HepG2 (cell line): Measurements from ENCODE around the gene ASF1B. TPM values are rescaled to one million over a fixed set of nuclear protein-coding genes. Genes with fewer than 3 reads are reported as not detected.

Source experiments
- GATAD2A ChIP-seq: IDR thresholded peaks from 2 replicates; pipeline ENCODE4 v1.6.1; 2016
- PHF21A ChIP-seq: sonication (generic); formaldehyde crosslinking; IDR thresholded peaks from 2 replicates; pipeline ENCODE4 v1.5.0; 2020; ENCODE audit warnings: mild to moderate bottlenecking, missing genetic modification reagents
- RBM39 ChIP-seq: fragments of 200-400 bp; formaldehyde crosslinking; IDR thresholded peaks from one replicate; pipeline ENCODE4 v1.6.1; 2018; ENCODE audit warnings: antibody characterized with exemption, mild to moderate bottlenecking, low read depth, low read length; ENCODE audit not compliant: poor library complexity, severe bottlenecking
- SP2 ChIP-seq: sonication (generic); formaldehyde crosslinking; IDR thresholded peaks from 2 replicates; pipeline ENCODE4 v1.5.1; 2020; ENCODE audit warnings: mild to moderate bottlenecking, missing genetic modification reagents
- ZFP36L1 ChIP-seq: sonication (generic); formaldehyde crosslinking; IDR thresholded peaks from 2 replicates; pipeline ENCODE4 v1.8.0; 2022; ENCODE audit warnings: mild to moderate bottlenecking, missing genetic modification reagents, moderate library complexity
- ZNF143 ChIP-seq: sonication (generic); formaldehyde crosslinking; IDR thresholded peaks from 2 replicates; pipeline ENCODE4 v1.4.0; 2020; ENCODE audit warnings: missing genetic modification reagents
- ZNF24 ChIP-seq: fragments of 450-650 bp; IDR thresholded peaks from 2 replicates; pipeline ENCODE4 v1.6.1; 2017; ENCODE audit warnings: antibody characterized with exemption, mild to moderate bottlenecking
- ZNF430 ChIP-seq: sonication (generic); formaldehyde crosslinking; IDR thresholded peaks from 2 replicates; pipeline ENCODE4 v1.9.0; 2021; ENCODE audit warnings: mild to moderate bottlenecking, missing genetic modification reagents
- ZNF597 ChIP-seq: sonication (generic); formaldehyde crosslinking; IDR thresholded peaks from 2 replicates; pipeline ENCODE4 v1.5.0; 2020; ENCODE audit warnings: missing genetic modification reagents
- polyA plus RNA-seq, 8 experiments: library from polyadenylated mRNA; depleted of rRNA in 3 of 8; stranded (reverse) in 7 of 8; unstranded in 1 of 8; fragments of >200 nt; fragmentation: Illumina TruSeq in 4 of 8; extraction: Trizol in 4 of 8; gene quantifications; 2 replicates each; pipeline versions ENCODE4 v1.2.1 to v1.2.3, GENCODE V29; 2011 to 2016; ENCODE audit warnings: low read depth in 4 of 8, missing spikeins in 1 of 8, mixed read lengths in 1 of 8; ENCODE audit not compliant: insufficient read depth in 1 of 8
- total RNA-seq, 5 experiments: library from RNA; depleted of rRNA; stranded (reverse); fragments of >200 nt; fragmentation: Illumina TruSeq; extraction: Trizol; gene quantifications; 2 replicates each; pipeline ENCODE4 v1.2.3, GENCODE V29; 2016; ENCODE audit warnings: low read depth in 1 of 5
- TF ChIP-seq, protein P1 (sequence below): conservative IDR thresholded peaks from 2 replicates; pipeline ENCODE4 v1.6.1; 2018; ENCODE audit warnings: missing genetic modification reagents
- TF ChIP-seq, protein P2 (sequence below): sonication (generic); formaldehyde crosslinking; IDR thresholded peaks from 2 replicates; pipeline ENCODE4 v1.4.0; 2020; ENCODE audit warnings: missing genetic modification reagents, borderline replicate concordance
- TF ChIP-seq, protein P3 (sequence below): sonication (generic); formaldehyde crosslinking; IDR thresholded peaks from 2 replicates; pipeline ENCODE4 v1.5.1; 2020; ENCODE audit warnings: mild to moderate bottlenecking, missing genetic modification reagents, borderline replicate concordance

ASF1B gene
- total and polyA plus RNA-seq, 2 of the 13 experiments (the other 11 are each of a cell fraction or from before 2014, with no cell fraction given) = 18.2 to 24.8 TPM

DNA sequence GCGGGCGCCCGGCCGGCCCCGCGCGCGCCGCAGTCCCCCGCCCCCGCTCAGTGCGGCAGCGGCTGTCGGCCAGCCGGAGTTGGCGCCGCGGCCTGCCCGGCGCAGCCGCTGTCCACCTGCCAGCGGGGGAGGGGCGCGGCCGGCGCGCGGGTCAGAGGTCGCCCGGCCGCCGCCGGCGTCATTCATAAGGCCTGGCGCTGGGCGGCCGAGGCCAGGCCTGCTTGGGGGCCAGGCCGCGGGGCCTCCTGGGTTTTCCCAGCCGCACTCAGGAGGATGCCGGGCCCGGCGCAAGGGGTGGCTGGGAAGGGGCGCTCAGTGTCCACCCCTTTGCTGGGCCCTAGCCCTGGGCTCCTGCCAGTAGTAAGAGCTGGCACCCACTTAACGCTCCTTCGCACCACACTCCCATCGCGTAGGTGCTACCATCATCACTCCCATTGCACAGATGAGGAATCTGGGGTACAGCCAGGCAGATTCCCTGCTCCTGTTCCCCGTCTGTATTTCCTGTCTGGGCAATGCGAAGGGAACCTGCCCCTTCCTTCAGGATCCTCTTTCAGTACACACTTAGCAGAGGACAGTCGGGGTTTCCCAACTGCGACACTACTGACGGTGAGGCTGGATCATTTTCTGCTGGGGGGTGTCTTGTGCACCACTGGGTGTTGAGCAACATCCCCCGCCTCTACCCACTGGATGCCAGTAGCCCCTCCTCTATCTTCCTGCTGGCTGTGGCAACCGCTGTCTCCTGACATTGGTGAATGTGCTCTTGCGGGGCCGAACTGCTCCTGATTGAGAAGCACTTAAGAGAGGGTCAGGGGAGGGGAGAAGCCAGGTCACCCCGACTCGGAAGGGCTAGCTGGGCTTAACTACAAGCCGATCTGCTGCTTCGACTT lies 18.0 kb downstream of the ASF1B start (continued):
- TF ChIP-seq PHF21A (CRISPR knock-in tag) = peak; percentile 67; the same call in 1 of the 2 replicates
- 0 out of 2 replicates have a peak, but pooled peaks have one; percentile 72 for TF ChIP-seq ZNF597 (CRISPR knock-in tag)
- TF ChIP-seq, protein P1, sequence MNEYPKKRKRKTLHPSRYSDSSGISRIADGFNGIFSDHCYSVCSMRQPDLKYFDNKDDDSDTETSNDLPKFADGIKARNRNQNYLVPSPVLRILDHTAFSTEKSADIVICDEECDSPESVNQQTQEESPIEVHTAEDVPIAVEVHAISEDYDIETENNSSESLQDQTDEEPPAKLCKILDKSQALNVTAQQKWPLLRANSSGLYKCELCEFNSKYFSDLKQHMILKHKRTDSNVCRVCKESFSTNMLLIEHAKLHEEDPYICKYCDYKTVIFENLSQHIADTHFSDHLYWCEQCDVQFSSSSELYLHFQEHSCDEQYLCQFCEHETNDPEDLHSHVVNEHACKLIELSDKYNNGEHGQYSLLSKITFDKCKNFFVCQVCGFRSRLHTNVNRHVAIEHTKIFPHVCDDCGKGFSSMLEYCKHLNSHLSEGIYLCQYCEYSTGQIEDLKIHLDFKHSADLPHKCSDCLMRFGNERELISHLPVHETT = peak; percentile 68; the same call in 1 of the 2 replicates
- peak; percentile 26; the same call in 1 of the 2 replicates for TF ChIP-seq GATAD2A
- TF ChIP-seq ZNF143 (CRISPR knock-in tag) = peak; percentile 79
- TF ChIP-seq, protein P2, sequence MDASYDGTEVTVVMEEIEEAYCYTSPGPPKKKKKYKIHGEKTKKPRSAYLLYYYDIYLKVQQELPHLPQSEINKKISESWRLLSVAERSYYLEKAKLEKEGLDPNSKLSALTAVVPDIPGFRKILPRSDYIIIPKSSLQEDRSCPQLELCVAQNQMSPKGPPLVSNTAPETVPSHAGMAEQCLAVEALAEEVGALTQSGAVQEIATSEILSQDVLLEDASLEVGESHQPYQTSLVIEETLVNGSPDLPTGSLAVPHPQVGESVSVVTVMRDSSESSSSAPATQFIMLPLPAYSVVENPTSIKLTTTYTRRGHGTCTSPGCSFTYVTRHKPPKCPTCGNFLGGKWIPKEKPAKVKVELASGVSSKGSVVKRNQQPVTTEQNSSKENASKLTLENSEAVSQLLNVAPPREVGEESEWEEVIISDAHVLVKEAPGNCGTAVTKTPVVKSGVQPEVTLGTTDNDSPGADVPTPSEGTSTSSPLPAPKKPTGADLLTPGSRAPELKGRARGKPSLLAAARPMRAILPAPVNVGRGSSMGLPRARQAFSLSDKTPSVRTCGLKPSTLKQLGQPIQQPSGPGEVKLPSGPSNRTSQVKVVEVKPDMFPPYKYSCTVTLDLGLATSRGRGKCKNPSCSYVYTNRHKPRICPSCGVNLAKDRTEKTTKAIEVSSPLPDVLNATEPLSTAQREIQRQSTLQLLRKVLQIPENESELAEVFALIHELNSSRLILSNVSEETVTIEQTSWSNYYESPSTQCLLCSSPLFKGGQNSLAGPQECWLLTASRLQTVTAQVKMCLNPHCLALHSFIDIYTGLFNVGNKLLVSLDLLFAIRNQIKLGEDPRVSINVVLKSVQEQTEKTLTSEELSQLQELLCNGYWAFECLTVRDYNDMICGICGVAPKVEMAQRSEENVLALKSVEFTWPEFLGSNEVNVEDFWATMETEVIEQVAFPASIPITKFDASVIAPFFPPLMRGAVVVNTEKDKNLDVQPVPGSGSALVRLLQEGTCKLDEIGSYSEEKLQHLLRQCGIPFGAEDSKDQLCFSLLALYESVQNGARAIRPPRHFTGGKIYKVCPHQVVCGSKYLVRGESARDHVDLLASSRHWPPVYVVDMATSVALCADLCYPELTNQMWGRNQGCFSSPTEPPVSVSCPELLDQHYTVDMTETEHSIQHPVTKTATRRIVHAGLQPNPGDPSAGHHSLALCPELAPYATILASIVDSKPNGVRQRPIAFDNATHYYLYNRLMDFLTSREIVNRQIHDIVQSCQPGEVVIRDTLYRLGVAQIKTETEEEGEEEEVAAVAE = no peak
- 0 out of 2 replicates have a peak, but pooled peaks have one; percentile 14 for TF ChIP-seq ZNF24
- TF ChIP-seq ZNF430 (CRISPR knock-in tag) = peak; percentile 14; the same call in 1 of the 2 replicates
- TF ChIP-seq ZFP36L1 (CRISPR knock-in tag) = peak; percentile 60; the same call in 1 of the 2 replicates
- peak; percentile 50; the same call in 1 of the 2 replicates for TF ChIP-seq SP2 (CRISPR knock-in tag)
- TF ChIP-seq, protein P3, sequence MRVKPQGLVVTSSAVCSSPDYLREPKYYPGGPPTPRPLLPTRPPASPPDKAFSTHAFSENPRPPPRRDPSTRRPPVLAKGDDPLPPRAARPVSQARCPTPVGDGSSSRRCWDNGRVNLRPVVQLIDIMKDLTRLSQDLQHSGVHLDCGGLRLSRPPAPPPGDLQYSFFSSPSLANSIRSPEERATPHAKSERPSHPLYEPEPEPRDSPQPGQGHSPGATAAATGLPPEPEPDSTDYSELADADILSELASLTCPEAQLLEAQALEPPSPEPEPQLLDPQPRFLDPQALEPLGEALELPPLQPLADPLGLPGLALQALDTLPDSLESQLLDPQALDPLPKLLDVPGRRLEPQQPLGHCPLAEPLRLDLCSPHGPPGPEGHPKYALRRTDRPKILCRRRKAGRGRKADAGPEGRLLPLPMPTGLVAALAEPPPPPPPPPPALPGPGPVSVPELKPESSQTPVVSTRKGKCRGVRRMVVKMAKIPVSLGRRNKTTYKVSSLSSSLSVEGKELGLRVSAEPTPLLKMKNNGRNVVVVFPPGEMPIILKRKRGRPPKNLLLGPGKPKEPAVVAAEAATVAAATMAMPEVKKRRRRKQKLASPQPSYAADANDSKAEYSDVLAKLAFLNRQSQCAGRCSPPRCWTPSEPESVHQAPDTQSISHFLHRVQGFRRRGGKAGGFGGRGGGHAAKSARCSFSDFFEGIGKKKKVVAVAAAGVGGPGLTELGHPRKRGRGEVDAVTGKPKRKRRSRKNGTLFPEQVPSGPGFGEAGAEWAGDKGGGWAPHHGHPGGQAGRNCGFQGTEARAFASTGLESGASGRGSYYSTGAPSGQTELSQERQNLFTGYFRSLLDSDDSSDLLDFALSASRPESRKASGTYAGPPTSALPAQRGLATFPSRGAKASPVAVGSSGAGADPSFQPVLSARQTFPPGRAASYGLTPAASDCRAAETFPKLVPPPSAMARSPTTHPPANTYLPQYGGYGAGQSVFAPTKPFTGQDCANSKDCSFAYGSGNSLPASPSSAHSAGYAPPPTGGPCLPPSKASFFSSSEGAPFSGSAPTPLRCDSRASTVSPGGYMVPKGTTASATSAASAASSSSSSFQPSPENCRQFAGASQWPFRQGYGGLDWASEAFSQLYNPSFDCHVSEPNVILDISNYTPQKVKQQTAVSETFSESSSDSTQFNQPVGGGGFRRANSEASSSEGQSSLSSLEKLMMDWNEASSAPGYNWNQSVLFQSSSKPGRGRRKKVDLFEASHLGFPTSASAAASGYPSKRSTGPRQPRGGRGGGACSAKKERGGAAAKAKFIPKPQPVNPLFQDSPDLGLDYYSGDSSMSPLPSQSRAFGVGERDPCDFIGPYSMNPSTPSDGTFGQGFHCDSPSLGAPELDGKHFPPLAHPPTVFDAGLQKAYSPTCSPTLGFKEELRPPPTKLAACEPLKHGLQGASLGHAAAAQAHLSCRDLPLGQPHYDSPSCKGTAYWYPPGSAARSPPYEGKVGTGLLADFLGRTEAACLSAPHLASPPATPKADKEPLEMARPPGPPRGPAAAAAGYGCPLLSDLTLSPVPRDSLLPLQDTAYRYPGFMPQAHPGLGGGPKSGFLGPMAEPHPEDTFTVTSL (CRISPR knock-in tag) = no peak
- TF ChIP-seq RBM39 = peak; percentile 49
